Natural killer cell (primary cell): Measurements from ENCODE around the gene SIGLEC1. TPM values are rescaled to one million over a fixed set of nuclear protein-coding genes. Genes with fewer than 3 reads are reported as not detected.

Source experiments
- ATAC-seq, 3 donors: fragments of 150-1000 bp in 2 of 3; fragments of 200-7000 bp in 1 of 3; cut with Tn5 transposase; 1 replicate in 1 of 3; 2 replicates in 2 of 3; pipeline ENCODE4 v1.10.0; 2021; ENCODE audit warnings: mild to moderate bottlenecking in 2 of 3, moderate library complexity in 2 of 3
- DNase-seq, 2 donors: peaks; one replicate each; pipeline versions ENCODE4 v3.0.0 to v3.0.0-alpha.2; 2013 to 2021; ENCODE audit warnings: mixed read lengths in 1 of 2
- H3K27ac ChIP-seq: one replicate; pipeline ENCODE4 v1.5.1; 2013; ENCODE audit warnings: mild to moderate bottlenecking, low read length
- H3K27me3 ChIP-seq: one replicate; pipeline ENCODE4 v1.6.1; 2013; ENCODE audit warnings: low read length; ENCODE audit not compliant: control insufficient read depth, insufficient read depth
- H3K36me3 ChIP-seq: one replicate; pipeline ENCODE4 v1.6.1; 2013; ENCODE audit warnings: low read length; ENCODE audit not compliant: control insufficient read depth, insufficient read depth
- H3K4me1 ChIP-seq: one replicate; pipeline ENCODE4 v1.6.1; 2013; ENCODE audit warnings: low read length; ENCODE audit not compliant: control insufficient read depth, insufficient read depth
- H3K4me3 ChIP-seq: one replicate; pipeline ENCODE4 v1.5.1; 2013; ENCODE audit warnings: low read length
- H3K9me3 ChIP-seq: one replicate; pipeline ENCODE4 v1.6.1; 2013; ENCODE audit warnings: low read length; ENCODE audit not compliant: control insufficient read depth, insufficient read depth
- H3K27ac Mint-ChIP-seq, 2 donors: one replicate each; pipeline ENCODE4 v1.8.0; 2022; ENCODE audit warnings: mild to moderate bottlenecking in 2 of 2, mixed read lengths in 2 of 2, moderate library complexity in 1 of 2
- H3K27me3 Mint-ChIP-seq, 2 donors: one replicate each; pipeline ENCODE4 v1.8.0; 2022; ENCODE audit warnings: low read depth in 2 of 2, mixed read lengths in 2 of 2
- H3K36me3 Mint-ChIP-seq: one replicate; pipeline ENCODE4 v1.8.0; 2022; ENCODE audit warnings: mixed read lengths
- H3K4me1 Mint-ChIP-seq, 2 donors: one replicate each; pipeline ENCODE4 v1.8.0; 2022; ENCODE audit warnings: mixed read lengths in 2 of 2
- H3K4me3 Mint-ChIP-seq: one replicate; pipeline ENCODE4 v1.8.0; 2022; ENCODE audit warnings: mild to moderate bottlenecking, moderate library complexity, mixed read lengths
- H3K9me3 Mint-ChIP-seq, 2 donors: one replicate each; pipeline ENCODE4 v1.8.0; 2022; ENCODE audit warnings: mixed read lengths in 2 of 2
- CTCF ChIP-seq: fragments of 200-600 bp; IDR thresholded peaks from one replicate; pipeline ENCODE4 v1.8.0; 2022; ENCODE audit warnings: antibody characterized with exemption
- WGBS: methylation state at CpG from one replicate; pipeline ENCODE4 v1.1.7; 2013; ENCODE audit warnings: missing lambda C conversion rate; ENCODE audit not compliant: insufficient coverage; 5-methylcytosine and 5-hydroxymethylcytosine counted together
- intact Hi-C: fragments of 100-400 bp; cut with micrococcal nuclease; formaldehyde crosslinking; loops from one replicate; pipeline ENCODE4 v1.14.2; 2022
- total RNA-seq, 4 donors: library from RNA; stranded (reverse); fragments of 120-200 nt in 1 of 4; gene quantifications; one replicate each; pipeline versions ENCODE4 v1.2.3 to v1.2.4, GENCODE V29; 2013 to 2022

Gene SIGLEC1
- total RNA-seq, 3 donors from 2014 or later (not counting 1 experiment from before 2014, with no cell fraction given): 0.09 to 0.36 (median 0.30) TPM

DNA sequence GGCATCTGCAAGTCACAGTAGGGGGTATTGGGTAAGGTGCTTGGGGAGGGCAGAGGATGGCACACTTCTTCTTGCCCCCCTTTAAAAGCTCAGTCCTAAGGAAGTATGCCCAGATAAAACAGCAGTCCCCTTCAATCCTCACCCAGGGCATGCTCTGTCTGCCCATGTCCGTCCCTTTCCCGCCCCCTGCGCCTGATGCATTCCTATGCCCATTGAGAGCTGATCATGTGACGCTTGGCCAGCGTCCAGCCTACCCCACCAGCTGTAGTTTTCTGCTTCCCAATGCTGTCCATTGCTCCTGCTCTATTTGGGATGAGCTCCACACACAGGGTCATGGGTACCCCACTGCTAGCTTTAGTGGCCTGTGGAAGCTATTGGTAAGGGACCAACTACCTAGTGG is 8.3 kb downstream of the SIGLEC1 start:
- Mint-ChIP-seq H3K4me3 (no peak overlapping the region), H3K9me3 (no peaks in the 10 kb centered on the region), H3K36me3 (no peaks in the 10 kb centered on the region), H3K4me1 (no peaks in the 10 kb centered on the region), H3K27ac (no peak overlapping the region), H3K27me3 (no peaks in the 10 kb centered on the region)
- no peaks in the 10 kb centered on the region for H3K27me3 ChIP-seq
- no peak overlapping the region for H3K27ac ChIP-seq
- DNase-seq (no peak), ATAC-seq (no peak)
- intact Hi-C loops: no loop called here
- TF ChIP-seq CTCF: no peak
- no peaks in the 10 kb centered on the region for H3K9me3 ChIP-seq
- no peaks in the 10 kb centered on the region for H3K4me1 ChIP-seq
- 87% methylated on average over 5 of the region's 5 CpGs for WGBS
- H3K36me3 ChIP-seq: no peaks in the 10 kb centered on the region
- no peak overlapping the region for H3K4me3 ChIP-seq

- TF ChIP-seq CTCF: no peak
- Mint-ChIP-seq H3K4me3 (no peak overlapping the region), H3K4me1 (no peaks in the 10 kb centered on the region), H3K27ac (no peak overlapping the region), H3K9me3 (no peaks in the 10 kb centered on the region), H3K27me3 (no peaks in the 10 kb centered on the region), H3K36me3 (no peaks in the 10 kb centered on the region)
- no peak for ATAC-seq
- WGBS: 92% methylated on average over 8 of the region's 11 CpGs
- H3K36me3 ChIP-seq: no peaks in the 10 kb centered on the region
- H3K27ac ChIP-seq: no peak overlapping the region
- no peak overlapping the region for H3K4me3 ChIP-seq
- H3K9me3 ChIP-seq: no peaks in the 10 kb centered on the region
- intact Hi-C loops: no loop called here
- no peaks in the 10 kb centered on the region for H3K27me3 ChIP-seq
- DNase-seq: no peak
- no peaks in the 10 kb centered on the region for H3K4me1 ChIP-seq
These were observed 9.6 kb downstream of the SIGLEC1 start for GRCh38 chr20:3702611-3703391.

GRCh38 chr20:3701061-3701998 is 11.1 kb downstream of the SIGLEC1 start:
- no peak overlapping the region for H3K4me3 Mint-ChIP-seq
- Histone ChIP-seq H3K27me3 (no peaks in the 10 kb centered on the region), H3K9me3 (peaks cover 4% of the 10 kb centered on the region), H3K4me1 (no peaks in the 10 kb centered on the region), H3K36me3 (no peaks in the 10 kb centered on the region), H3K4me3 (no peak overlapping the region), H3K27ac (no peak overlapping the region)
- H3K36me3 Mint-ChIP-seq: no peaks in the 10 kb centered on the region
- no peaks in the 10 kb centered on the region for H3K9me3 Mint-ChIP-seq
- intact Hi-C loops: no loop called here
- DNase-seq: no peak
- H3K27ac Mint-ChIP-seq: no peak overlapping the region
- no peak for ATAC-seq
- H3K27me3 Mint-ChIP-seq: no peaks in the 10 kb centered on the region
- no peaks in the 10 kb centered on the region for H3K4me1 Mint-ChIP-seq
- no peak for TF ChIP-seq CTCF
- WGBS: 82% methylated on average over 13 of the region's 13 CpGs
